Right lobe of liver (tissue), 4 donors: ENCODE results near the gene FLT3.

Source experiments
- CTCF ChIP-seq, 4 donors: fragments of 200-600 bp in 3 of 4; fragments of 450-650 bp in 1 of 4; IDR thresholded peaks; one replicate each; pipeline versions ENCODE4 v1.5.1 to v1.8.0; 2016 to 2022; ENCODE audit warnings: antibody characterized with exemption in 4 of 4, mild to moderate bottlenecking in 2 of 4
- POLR2A ChIP-seq: fragments of 450-650 bp; IDR thresholded peaks from one replicate; pipeline ENCODE4 v1.6.1; 2017; ENCODE audit warnings: antibody characterized with exemption, mild to moderate bottlenecking
- donor health status: DM: no; HTN: no; CAD: no.
- donor health status: DM: no; HTN: no; CAD: no.
- donor health status: DM: no; HTN: yes; CAD: no.

GRCh38 chr13:28049880-28050875 lies 50.2 kb downstream of the FLT3 start:
- TF ChIP-seq CTCF (IDR thresholded peaks at IDR 0.05), result no peak
- no peak for TF ChIP-seq POLR2A
